ENCODE results near the gene C21orf58.

DNA sequence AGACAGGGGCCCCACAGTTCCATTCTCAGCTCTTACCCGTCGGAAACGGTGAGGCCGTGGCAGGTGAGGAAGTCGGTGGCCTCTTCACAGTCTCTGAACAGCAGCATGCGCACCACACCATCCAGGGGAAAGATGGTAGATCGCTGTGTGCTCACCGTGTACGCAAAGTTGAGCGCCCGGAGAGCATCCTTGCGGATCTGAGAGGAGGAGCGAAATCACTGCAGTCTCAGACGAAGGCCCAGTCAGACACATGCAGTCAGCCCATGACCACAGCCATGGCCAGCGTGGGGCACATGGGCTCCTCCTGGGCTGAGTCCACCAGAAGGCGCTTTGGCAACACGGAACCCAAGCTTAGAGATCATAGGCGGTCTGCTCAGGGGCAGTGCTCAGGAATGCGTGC is 56.7 kb downstream of the C21orf58 start:
- TF ChIP-seq, protein P1, sequence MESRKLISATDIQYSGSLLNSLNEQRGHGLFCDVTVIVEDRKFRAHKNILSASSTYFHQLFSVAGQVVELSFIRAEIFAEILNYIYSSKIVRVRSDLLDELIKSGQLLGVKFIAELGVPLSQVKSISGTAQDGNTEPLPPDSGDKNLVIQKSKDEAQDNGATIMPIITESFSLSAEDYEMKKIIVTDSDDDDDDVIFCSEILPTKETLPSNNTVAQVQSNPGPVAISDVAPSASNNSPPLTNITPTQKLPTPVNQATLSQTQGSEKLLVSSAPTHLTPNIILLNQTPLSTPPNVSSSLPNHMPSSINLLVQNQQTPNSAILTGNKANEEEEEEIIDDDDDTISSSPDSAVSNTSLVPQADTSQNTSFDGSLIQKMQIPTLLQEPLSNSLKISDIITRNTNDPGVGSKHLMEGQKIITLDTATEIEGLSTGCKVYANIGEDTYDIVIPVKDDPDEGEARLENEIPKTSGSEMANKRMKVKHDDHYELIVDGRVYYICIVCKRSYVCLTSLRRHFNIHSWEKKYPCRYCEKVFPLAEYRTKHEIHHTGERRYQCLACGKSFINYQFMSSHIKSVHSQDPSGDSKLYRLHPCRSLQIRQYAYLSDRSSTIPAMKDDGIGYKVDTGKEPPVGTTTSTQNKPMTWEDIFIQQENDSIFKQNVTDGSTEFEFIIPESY (IDR thresholded peaks at IDR 0.05; ENCODE audit: borderline replicate concordance, low read depth), result no peak
- TF ChIP-seq, protein P2, sequence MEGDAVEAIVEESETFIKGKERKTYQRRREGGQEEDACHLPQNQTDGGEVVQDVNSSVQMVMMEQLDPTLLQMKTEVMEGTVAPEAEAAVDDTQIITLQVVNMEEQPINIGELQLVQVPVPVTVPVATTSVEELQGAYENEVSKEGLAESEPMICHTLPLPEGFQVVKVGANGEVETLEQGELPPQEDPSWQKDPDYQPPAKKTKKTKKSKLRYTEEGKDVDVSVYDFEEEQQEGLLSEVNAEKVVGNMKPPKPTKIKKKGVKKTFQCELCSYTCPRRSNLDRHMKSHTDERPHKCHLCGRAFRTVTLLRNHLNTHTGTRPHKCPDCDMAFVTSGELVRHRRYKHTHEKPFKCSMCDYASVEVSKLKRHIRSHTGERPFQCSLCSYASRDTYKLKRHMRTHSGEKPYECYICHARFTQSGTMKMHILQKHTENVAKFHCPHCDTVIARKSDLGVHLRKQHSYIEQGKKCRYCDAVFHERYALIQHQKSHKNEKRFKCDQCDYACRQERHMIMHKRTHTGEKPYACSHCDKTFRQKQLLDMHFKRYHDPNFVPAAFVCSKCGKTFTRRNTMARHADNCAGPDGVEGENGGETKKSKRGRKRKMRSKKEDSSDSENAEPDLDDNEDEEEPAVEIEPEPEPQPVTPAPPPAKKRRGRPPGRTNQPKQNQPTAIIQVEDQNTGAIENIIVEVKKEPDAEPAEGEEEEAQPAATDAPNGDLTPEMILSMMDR (IDR thresholded peaks at IDR 0.05), result no peak
- TF ChIP-seq, protein P3, sequence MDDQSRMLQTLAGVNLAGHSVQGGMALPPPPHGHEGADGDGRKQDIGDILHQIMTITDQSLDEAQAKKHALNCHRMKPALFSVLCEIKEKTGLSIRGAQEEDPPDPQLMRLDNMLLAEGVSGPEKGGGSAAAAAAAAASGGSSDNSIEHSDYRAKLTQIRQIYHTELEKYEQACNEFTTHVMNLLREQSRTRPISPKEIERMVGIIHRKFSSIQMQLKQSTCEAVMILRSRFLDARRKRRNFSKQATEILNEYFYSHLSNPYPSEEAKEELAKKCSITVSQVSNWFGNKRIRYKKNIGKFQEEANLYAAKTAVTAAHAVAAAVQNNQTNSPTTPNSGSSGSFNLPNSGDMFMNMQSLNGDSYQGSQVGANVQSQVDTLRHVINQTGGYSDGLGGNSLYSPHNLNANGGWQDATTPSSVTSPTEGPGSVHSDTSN (IDR thresholded peaks at IDR 0.05), result no peak
- no peak for TF ChIP-seq POLR2AphosphoS5 (IDR thresholded peaks at IDR 0.05; ENCODE audit: low read depth, low read length)
- no peak for TF ChIP-seq EP300 (IDR thresholded peaks at IDR 0.05; ENCODE audit: borderline replicate concordance in 1 of 2, low read depth in 1 of 2, low read length in 1 of 2)
- no peak for TF ChIP-seq JUND (IDR thresholded peaks at IDR 0.05)
- no peak for TF ChIP-seq SMC3 (IDR thresholded peaks at IDR 0.05; ENCODE audit: low read depth, low read length)
- TF ChIP-seq, protein P4, sequence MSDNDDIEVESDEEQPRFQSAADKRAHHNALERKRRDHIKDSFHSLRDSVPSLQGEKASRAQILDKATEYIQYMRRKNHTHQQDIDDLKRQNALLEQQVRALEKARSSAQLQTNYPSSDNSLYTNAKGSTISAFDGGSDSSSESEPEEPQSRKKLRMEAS (IDR thresholded peaks at IDR 0.05; ENCODE audit: low read depth), result no peak
- no peak for TF ChIP-seq FOXJ3 (CRISPR knock-in tag; IDR thresholded peaks at IDR 0.05)
- TF ChIP-seq RFX5 (IDR thresholded peaks at IDR 0.05; ENCODE audit: low read length), result no peak
- no peak for TF ChIP-seq TAF1 (IDR thresholded peaks at IDR 0.05; ENCODE audit: borderline replicate concordance, low read depth, low read length)
- TF ChIP-seq TEAD4 (IDR thresholded peaks at IDR 0.05; ENCODE audit: borderline replicate concordance, insufficient read depth), result no peak
